ENCODE results near the gene RPE65.
"Not testable (repeated sequence)": the region's sequence is repeated elsewhere in the genome, so short reads cannot be mapped to it uniquely, and the experiment has no call there.

RPE65 gene

GRCh38 chr1:68449901-68450300, at the start of gene RPE65:
RPE65 (minus strand) TSS chr1:68449954; CDS start chr1:68449905, 49 bp downstream.
- peak in 1 of 2 donors; percentile 15 for DNase-seq

GRCh38 chr1:68497358-68497698, 47.6 kb upstream of the RPE65 start:
- no peak for DNase-seq

- peak; percentile 79 to 88 for DNase-seq
Measured at GRCh38 chr1:68496680-68497357, 47.1 kb upstream of the RPE65 start, which contains the start of gene DEPDC1. DEPDC1 (minus strand) TSS chr1:68497082; CDS start chr1:68496999, 83 bp downstream.

- DNase-seq = no peak
Measured at GRCh38 chr1:68495968-68496679, 46.4 kb upstream of the RPE65 start.

GRCh38 chr1:68495532-68495931, 45.8 kb upstream of the RPE65 start:
- DNase-seq = no peak

GRCh38 chr1:68493193-68493592, 43.4 kb upstream of the RPE65 start:
- DNase-seq = no peak

GRCh38 chr1:68492255-68492654, 42.5 kb upstream of the RPE65 start:
- not testable (repeated sequence) for DNase-seq

GRCh38 chr1:68490046-68490651, 40.4 kb upstream of the RPE65 start:
- DNase-seq = no peak

GRCh38 chr1:68485431-68486022, 35.8 kb upstream of the RPE65 start:
- DNase-seq = no peak

GRCh38 chr1:68484618-68485017, 34.9 kb upstream of the RPE65 start:
- DNase-seq = no peak

- DNase-seq = no peak
Measured at GRCh38 chr1:68481041-68481440, 31.3 kb upstream of the RPE65 start.

- DNase-seq = no peak
Measured at GRCh38 chr1:68479501-68479900, 29.7 kb upstream of the RPE65 start.

GRCh38 chr1:68478662-68479061, 28.9 kb upstream of the RPE65 start:
- no peak for DNase-seq

GRCh38 chr1:68476626-68477025, 26.9 kb upstream of the RPE65 start:
- not testable (repeated sequence) for DNase-seq

GRCh38 chr1:68473060-68473459, 23.3 kb upstream of the RPE65 start:
- no peak for DNase-seq

GRCh38 chr1:68470388-68470970, 20.7 kb upstream of the RPE65 start:
- DNase-seq = peak in 1 of 2 donors; percentile 48

- no peak for DNase-seq
Measured at GRCh38 chr1:68464891-68465290, 15.1 kb upstream of the RPE65 start.

GRCh38 chr1:68460935-68461334, 11.2 kb upstream of the RPE65 start:
- DNase-seq = no peak

- no peak for DNase-seq
Measured at GRCh38 chr1:68459796-68460195, 10.0 kb upstream of the RPE65 start.

GRCh38 chr1:68459091-68459490, 9.3 kb upstream of the RPE65 start:
- no peak for DNase-seq

GRCh38 chr1:68456202-68456601, 6.4 kb upstream of the RPE65 start:
- DNase-seq = no peak

GRCh38 chr1:68454534-68454933, 4.8 kb upstream of the RPE65 start:
- DNase-seq = no peak

- no peak for DNase-seq
Measured at GRCh38 chr1:68453060-68453670, 3.4 kb upstream of the RPE65 start.
